Esophagus squamous epithelium (tissue), 5 donors: Measurements from ENCODE around the gene ZFHX3. TPM values are rescaled to one million over a fixed set of nuclear protein-coding genes. Genes with fewer than 3 reads are reported as not detected.

ENCODE experiments used
- DNase-seq: peaks from one replicate; lab custom pipeline; 2025; lab: John Stamatoyannopoulos, UW
- H3K27ac ChIP-seq, 4 donors: fragments of 200-600 bp; sonication (generic); one replicate each; pipeline ENCODE4 v1.5.1; 2016 to 2019; ENCODE audit warnings: mild to moderate bottlenecking in 1 of 4
- H3K27me3 ChIP-seq, 4 donors: fragments of 200-600 bp; sonication (generic); 1 replicate in 3 of 4; 2 replicates in 1 of 4; pipeline versions ENCODE4 v1.5.1 to v1.6.0; 2017 to 2021; ENCODE audit warnings: antibody characterized with exemption in 1 of 4
- H3K36me3 ChIP-seq, 3 donors: fragments of 200-600 bp; sonication (generic); one replicate each; pipeline ENCODE4 v1.5.1; 2016 to 2019
- H3K4me1 ChIP-seq, 3 donors: fragments of 200-600 bp; sonication (generic); one replicate each; pipeline ENCODE4 v1.5.1; 2017 to 2019
- H3K4me3 ChIP-seq, 4 donors: fragments of 200-600 bp; sonication (generic); 1 replicate in 3 of 4; 2 replicates in 1 of 4; pipeline ENCODE4 v1.5.1; 2016 to 2019; ENCODE audit warnings: mild to moderate bottlenecking in 2 of 4, moderate library complexity in 1 of 4
- H3K9me3 ChIP-seq, 3 donors: fragments of 200-600 bp; sonication (generic); one replicate each; pipeline ENCODE4 v1.5.1; 2016 to 2019
- POLR2A ChIP-seq, 4 donors: fragments of 450-650 bp; IDR thresholded peaks; one replicate each; pipeline ENCODE4 v1.6.1; 2017; ENCODE audit warnings: antibody characterized with exemption in 4 of 4, mild to moderate bottlenecking in 4 of 4, moderate library complexity in 3 of 4
- WGBS, 2 donors: methylation state at CpG; one replicate each; pipeline ENCODE4 v1.1.5; 2018; 5-methylcytosine and 5-hydroxymethylcytosine counted together
- intact Hi-C: fragments of 100-400 bp; cut with DNase I; formaldehyde crosslinking; loops from one replicate; pipeline ENCODE4 v1.15.0; 2022
- total RNA-seq, 4 donors: library from RNA; depleted of rRNA; stranded (reverse); fragments of >200 nt; gene quantifications; one replicate each; pipeline ENCODE4 v1.1.0, GENCODE V29; 2016
- TF ChIP-seq, protein P1 (sequence below), 6 experiments: fragments of 450-650 bp in 4 of 6; fragments of 200-600 bp in 2 of 6; sonication (generic) in 2 of 6; IDR thresholded peaks; one replicate each; pipeline ENCODE4 v1.5.1; 2016 to 2019; ENCODE audit warnings: antibody characterized with exemption in 6 of 6, mild to moderate bottlenecking in 4 of 6, moderate library complexity in 4 of 6
- donor health status: DM: yes; HTN: yes; CAD: no.

Gene ZFHX3
- total RNA-seq, 4 donors from 2014 or later = 3.5 to 12.8 (median 4.5) TPM

DNA sequence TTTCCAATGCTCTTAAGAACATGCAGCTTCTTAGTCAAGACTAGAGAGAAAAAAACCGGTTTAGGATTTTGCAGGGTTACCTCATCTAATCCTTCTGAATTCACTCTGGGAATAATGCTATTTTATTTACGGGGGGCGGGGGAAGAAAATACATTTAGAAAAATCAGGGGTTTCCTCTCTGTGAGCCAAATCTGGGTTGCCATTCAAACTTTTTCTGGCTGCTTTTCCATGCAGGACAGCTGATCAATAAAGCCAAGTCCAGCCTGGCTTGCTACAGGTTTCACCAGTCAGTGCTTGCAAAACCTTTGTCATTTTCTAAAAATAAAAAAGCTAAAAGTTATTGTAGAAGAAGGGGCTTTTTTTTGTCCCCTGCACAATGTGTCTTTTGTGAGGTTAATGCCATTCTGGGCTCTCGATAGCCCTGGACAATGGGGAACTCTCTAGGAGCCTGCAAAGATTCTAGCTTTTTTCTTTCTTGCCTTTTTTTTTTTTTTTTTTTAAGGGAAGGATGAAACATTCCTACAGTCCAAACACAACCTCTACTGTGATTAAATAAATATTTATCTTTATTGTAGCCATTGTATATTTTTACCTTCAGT, 13.1 kb upstream of the ZFHX3 start:
- DNase-seq = no peak
- no peak overlapping the region for H3K4me3 ChIP-seq
- H3K27ac ChIP-seq = peak overlapping the region in 1 of 4 donors; percentile 89
- TF ChIP-seq, protein P1, sequence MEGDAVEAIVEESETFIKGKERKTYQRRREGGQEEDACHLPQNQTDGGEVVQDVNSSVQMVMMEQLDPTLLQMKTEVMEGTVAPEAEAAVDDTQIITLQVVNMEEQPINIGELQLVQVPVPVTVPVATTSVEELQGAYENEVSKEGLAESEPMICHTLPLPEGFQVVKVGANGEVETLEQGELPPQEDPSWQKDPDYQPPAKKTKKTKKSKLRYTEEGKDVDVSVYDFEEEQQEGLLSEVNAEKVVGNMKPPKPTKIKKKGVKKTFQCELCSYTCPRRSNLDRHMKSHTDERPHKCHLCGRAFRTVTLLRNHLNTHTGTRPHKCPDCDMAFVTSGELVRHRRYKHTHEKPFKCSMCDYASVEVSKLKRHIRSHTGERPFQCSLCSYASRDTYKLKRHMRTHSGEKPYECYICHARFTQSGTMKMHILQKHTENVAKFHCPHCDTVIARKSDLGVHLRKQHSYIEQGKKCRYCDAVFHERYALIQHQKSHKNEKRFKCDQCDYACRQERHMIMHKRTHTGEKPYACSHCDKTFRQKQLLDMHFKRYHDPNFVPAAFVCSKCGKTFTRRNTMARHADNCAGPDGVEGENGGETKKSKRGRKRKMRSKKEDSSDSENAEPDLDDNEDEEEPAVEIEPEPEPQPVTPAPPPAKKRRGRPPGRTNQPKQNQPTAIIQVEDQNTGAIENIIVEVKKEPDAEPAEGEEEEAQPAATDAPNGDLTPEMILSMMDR (IDR thresholded peaks at IDR 0.05) = no peak
- no peak for TF ChIP-seq POLR2A (IDR thresholded peaks at IDR 0.05)
- no peaks in the 10 kb centered on the region for H3K9me3 ChIP-seq
- WGBS, 2 donors = 73 to 81% methylated on average over 4 of the region's 4 CpGs
- H3K4me1 ChIP-seq = peaks cover 17 to 59% (median 22%) of the 10 kb centered on the region in 3 donors
- H3K27me3 ChIP-seq = peaks cover 0 to 55% (median 16%) of the 10 kb centered on the region in 4 donors
- intact Hi-C loops = no loop called here
- H3K36me3 ChIP-seq = no peaks in the 10 kb centered on the region

DNA sequence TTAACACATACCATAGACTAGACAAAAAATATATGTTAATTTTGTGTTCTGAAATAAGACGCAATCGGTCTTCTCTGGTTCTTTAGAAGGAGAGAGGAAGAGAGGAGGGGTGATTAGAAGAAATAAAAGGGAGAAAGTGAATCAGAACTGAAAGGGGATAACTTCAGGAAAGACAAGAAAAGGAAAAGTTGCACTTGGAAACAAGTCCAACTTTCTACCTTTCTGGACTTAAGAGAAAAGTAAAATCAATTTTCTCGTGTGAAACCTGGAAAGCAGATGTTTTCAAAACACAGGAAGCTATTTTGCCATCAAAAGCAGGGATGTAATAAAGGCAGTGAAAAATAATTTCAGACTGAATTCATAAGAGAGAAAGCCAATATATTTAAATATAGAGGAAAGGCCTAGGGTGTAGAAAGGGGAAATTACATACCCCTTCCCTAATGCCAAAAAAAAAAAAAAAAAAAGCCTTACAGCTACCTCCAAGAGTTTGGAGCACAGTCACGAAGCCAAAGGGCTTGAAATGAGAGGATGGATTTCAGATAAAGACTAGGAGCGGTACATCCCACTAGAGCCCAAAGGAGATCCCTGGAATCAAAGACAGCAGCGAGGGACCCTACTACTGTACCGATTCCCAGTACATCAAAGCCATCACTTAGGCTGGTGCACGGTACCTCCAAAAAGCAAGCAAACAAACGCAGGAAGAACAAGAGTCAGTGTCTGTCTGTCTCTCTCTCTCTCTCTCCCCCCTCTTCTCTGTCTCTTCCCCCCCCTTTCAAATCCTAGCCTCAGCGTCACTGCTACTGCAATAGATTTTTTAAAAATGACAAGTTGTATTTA, 12.1 kb upstream of the ZFHX3 start:
- Histone ChIP-seq H3K4me1 (peaks cover 20 to 59% (median 25%) of the 10 kb centered on the region in 3 donors), H3K27ac (peak overlapping the region in 3 of 4 donors; percentile 51 to 96 (median 89)), H3K4me3 (peak overlapping the region in 3 of 4 donors; percentile 74 to 89 (median 88)), H3K36me3 (no peaks in the 10 kb centered on the region), H3K27me3 (peaks cover 0 to 45% (median 10%) of the 10 kb centered on the region in 4 donors), H3K9me3 (no peaks in the 10 kb centered on the region)
- DNase-seq = no peak
- intact Hi-C loops = no loop called here
- 70 to 74% methylated on average over 10 of the region's 10 CpGs for WGBS, 2 donors
- no peak for TF ChIP-seq POLR2A (IDR thresholded peaks at IDR 0.05)
- TF ChIP-seq, protein P1 (IDR thresholded peaks at IDR 0.05) = no peak

DNA sequence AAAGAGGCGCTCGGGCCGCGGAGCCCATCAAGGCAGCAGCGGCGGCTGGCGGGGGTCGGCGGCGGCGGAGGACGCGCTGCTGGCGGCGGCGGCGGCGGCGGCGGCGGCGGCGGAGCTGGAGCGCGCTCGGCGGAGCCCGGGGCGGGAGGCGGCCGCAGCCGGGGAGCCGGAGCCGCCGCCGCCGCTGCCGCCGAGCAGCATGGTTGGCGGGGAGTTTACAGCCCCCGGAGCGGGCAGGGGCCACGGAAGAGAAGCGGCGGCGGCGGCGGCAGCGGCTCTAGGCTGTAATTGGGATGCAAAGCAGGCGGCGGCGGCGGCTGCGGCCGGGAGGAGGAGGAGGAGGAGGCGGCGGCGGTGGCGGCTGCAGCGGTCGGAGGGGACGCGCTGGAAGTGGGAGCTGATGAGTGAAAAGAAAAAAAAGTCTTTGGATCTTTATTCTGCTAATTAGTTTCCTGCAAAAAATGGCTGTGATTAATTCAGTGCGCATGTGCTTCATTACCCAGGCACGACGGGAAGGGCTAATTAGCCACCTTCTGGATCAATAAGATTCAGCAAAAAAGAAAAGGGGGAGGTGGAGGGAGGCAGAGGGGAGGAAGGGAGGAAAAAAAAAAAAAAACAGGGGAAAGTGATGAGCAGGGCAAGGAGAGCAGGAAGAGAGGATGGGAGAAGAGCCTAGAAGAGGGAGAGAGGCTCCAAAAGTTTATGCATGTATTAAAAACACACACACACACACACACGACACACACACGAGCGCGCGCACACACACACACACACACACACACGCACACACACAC, 10.9 kb upstream of the ZFHX3 start:
- WGBS, 2 donors = 1 to 2% methylated on average over 15 to 25 of the region's 72 CpGs
- Histone ChIP-seq H3K27me3 (peaks cover 0 to 33% (median 1%) of the 10 kb centered on the region in 4 donors), H3K9me3 (no peaks in the 10 kb centered on the region), H3K4me3 (peak overlapping the region; percentile 74 to 89 (median 84)), H3K27ac (peak overlapping the region; percentile 89 to 96 (median 94)), H3K36me3 (no peaks in the 10 kb centered on the region), H3K4me1 (peaks cover 29 to 59% (median 31%) of the 10 kb centered on the region in 3 donors)
- no peak for DNase-seq
- intact Hi-C loops = no loop called here
- no peak for TF ChIP-seq POLR2A (IDR thresholded peaks at IDR 0.05)
- TF ChIP-seq, protein P1 (IDR thresholded peaks at IDR 0.05) = no peak

- peak in 1 of 4 donors; percentile 6 for TF ChIP-seq POLR2A (IDR thresholded peaks at IDR 0.05)
- TF ChIP-seq, protein P1 (IDR thresholded peaks at IDR 0.05) = peak in 2 of 6 experiments; percentile 7 to 30
- peaks cover 0 to 27% (median 0%) of the 10 kb centered on the region in 4 donors for H3K27me3 ChIP-seq
- H3K9me3 ChIP-seq = no peaks in the 10 kb centered on the region
- peak overlapping the region; percentile 89 to 96 (median 94) for H3K27ac ChIP-seq
- H3K4me3 ChIP-seq = peak overlapping the region; percentile 74 to 89 (median 84)
- H3K36me3 ChIP-seq = no peaks in the 10 kb centered on the region
- intact Hi-C loops = no loop called here
- WGBS, 2 donors = 1% methylated on average over 39 to 41 of the region's 61 CpGs
- DNase-seq = no peak
- peaks cover 34 to 62% (median 34%) of the 10 kb centered on the region in 3 donors for H3K4me1 ChIP-seq
Observed at GRCh38 chr16:73058221-73058615, 10.3 kb upstream of the ZFHX3 start.
